H9 (cell line): ENCODE measurements around the gene COP1. TPM values are rescaled to one million over a fixed set of nuclear protein-coding genes. Genes with fewer than 3 reads are reported as not detected.

Experiments used
- DNase-seq: peaks from one replicate; pipeline ENCODE4 v3.0.0-alpha.2; 2017
- H2AFZ ChIP-seq: one replicate; pipeline ENCODE4 v1.6.1; 2013; ENCODE audit warnings: mild to moderate bottlenecking, low read length, control low read depth, moderate library complexity
- H2AK5ac ChIP-seq: 2 replicates; pipeline ENCODE4 v1.6.1; 2013; ENCODE audit warnings: low read length, control low read depth, mixed read lengths; ENCODE audit not compliant: insufficient read length
- H2BK120ac ChIP-seq: one replicate; pipeline ENCODE4 v1.6.1; 2013; ENCODE audit warnings: low read depth, mild to moderate bottlenecking, low read length, control low read depth, inconsistent platforms; ENCODE audit not compliant: poor library complexity, severe bottlenecking
- H2BK12ac ChIP-seq: 2 replicates; pipeline ENCODE4 v1.6.1; 2013; ENCODE audit warnings: low read length, control low read depth, mixed read lengths, low read depth; ENCODE audit not compliant: insufficient read length
- H2BK15ac ChIP-seq: 2 replicates; pipeline ENCODE4 v1.6.1; 2013; ENCODE audit warnings: low read depth, low read length, control low read depth
- H2BK20ac ChIP-seq: one replicate; pipeline ENCODE4 v1.6.1; 2013; ENCODE audit warnings: low read depth, mild to moderate bottlenecking, low read length, control low read depth, inconsistent platforms; ENCODE audit not compliant: poor library complexity, severe bottlenecking
- H2BK5ac ChIP-seq: 2 replicates; pipeline ENCODE4 v1.6.1; 2013; ENCODE audit warnings: low read length, control low read depth, mixed read lengths; ENCODE audit not compliant: insufficient read length
- H3K14ac ChIP-seq: 2 replicates; pipeline ENCODE4 v1.6.1; 2013; ENCODE audit warnings: low read length, control low read depth; ENCODE audit not compliant: insufficient read depth
- H3K18ac ChIP-seq: 2 replicates; pipeline ENCODE4 v1.6.1; 2013; ENCODE audit warnings: low read depth, mild to moderate bottlenecking, mixed read lengths, low read length, control low read depth; ENCODE audit not compliant: insufficient read length
- H3K23ac ChIP-seq: 2 replicates; pipeline ENCODE4 v1.6.1; 2013; ENCODE audit warnings: low read length, control low read depth, mixed read lengths, low read depth; ENCODE audit not compliant: insufficient read length
- H3K23me2 ChIP-seq: 2 replicates; pipeline ENCODE4 v1.6.1; 2013; ENCODE audit warnings: low read depth, mild to moderate bottlenecking, mixed read lengths, low read length, control low read depth; ENCODE audit not compliant: insufficient read length, poor library complexity, severe bottlenecking
- H3K27ac ChIP-seq: 2 replicates; pipeline ENCODE4 v1.5.1; 2013; ENCODE audit warnings: low read length, control low read depth, mixed read lengths, low read depth; ENCODE audit not compliant: insufficient read length
- H3K27me3 ChIP-seq: 2 replicates; pipeline ENCODE4 v1.6.1; 2013; ENCODE audit warnings: low read length, control low read depth, inconsistent platforms; ENCODE audit not compliant: insufficient read depth
- H3K4ac ChIP-seq: 2 replicates; pipeline ENCODE4 v1.6.1; 2013; ENCODE audit warnings: low read depth, mild to moderate bottlenecking, control low read depth, inconsistent platforms, low read length, moderate library complexity
- H3K4me1 ChIP-seq: 2 replicates; pipeline ENCODE4 v1.6.1; 2013; ENCODE audit warnings: low read length, control low read depth, inconsistent platforms; ENCODE audit not compliant: insufficient read depth
- H3K4me2 ChIP-seq: 2 replicates; pipeline ENCODE4 v1.6.1; 2013; ENCODE audit warnings: low read length, control low read depth, mixed read lengths; ENCODE audit not compliant: insufficient read length, insufficient read depth
- H3K56ac ChIP-seq: 2 replicates; pipeline ENCODE4 v1.6.1; 2013; ENCODE audit warnings: low read depth, mild to moderate bottlenecking, mixed read lengths, low read length, control low read depth; ENCODE audit not compliant: insufficient read length
- H3K79me1 ChIP-seq: 2 replicates; pipeline ENCODE4 v1.6.1; 2013; ENCODE audit warnings: low read depth, mild to moderate bottlenecking, moderate library complexity, low read length, control low read depth, inconsistent platforms; ENCODE audit not compliant: insufficient read depth, poor library complexity, severe bottlenecking
- H3K79me2 ChIP-seq: 2 replicates; pipeline ENCODE4 v1.6.1; 2013; ENCODE audit warnings: low read length, control low read depth, inconsistent platforms; ENCODE audit not compliant: insufficient read depth
- H3K9ac ChIP-seq: 2 replicates; pipeline ENCODE4 v1.6.1; 2013; ENCODE audit warnings: low read length, control low read depth, mixed read lengths; ENCODE audit not compliant: insufficient read length; ENCODE audit errors: extremely low read depth
- H3K9me3 ChIP-seq: one replicate; pipeline ENCODE4 v1.6.1; 2013; ENCODE audit warnings: low read depth, low read length, inconsistent platforms; ENCODE audit not compliant: control insufficient read depth
- H3T11ph ChIP-seq: one replicate; pipeline ENCODE4 v1.6.1; 2013; ENCODE audit warnings: mild to moderate bottlenecking, low read length, control low read depth, inconsistent platforms
- H4K20me1 ChIP-seq: one replicate; pipeline ENCODE4 v1.6.1; 2013; ENCODE audit not compliant: control insufficient read depth, insufficient read length, insufficient read depth
- H4K5ac ChIP-seq: 2 replicates; pipeline ENCODE4 v1.6.1; 2013; ENCODE audit warnings: low read depth, mild to moderate bottlenecking, mixed read lengths, low read length, control low read depth; ENCODE audit not compliant: insufficient read length
- H4K8ac ChIP-seq: replicated peaks from 2 replicates; pipeline ENCODE4 v1.6.1; 2013; ENCODE audit warnings: low read length, control low read depth, mixed read lengths, low read depth; ENCODE audit not compliant: insufficient read length
- H4K91ac ChIP-seq: 2 replicates; pipeline ENCODE4 v1.6.1; 2013; ENCODE audit warnings: low read depth, mild to moderate bottlenecking, moderate library complexity, mixed read lengths, low read length, control low read depth; ENCODE audit not compliant: insufficient read length
- H3K27ac Mint-ChIP-seq, 3 experiments: 2 replicates in 2 of 3; 3 replicates in 1 of 3; pipeline ENCODE4 v1.8.0; 2020 to 2021; ENCODE audit warnings: mixed read lengths in 3 of 3, mild to moderate bottlenecking in 1 of 3, moderate library complexity in 1 of 3
- H3K27me3 Mint-ChIP-seq: 2 replicates; pipeline ENCODE4 v1.8.0; 2021; ENCODE audit warnings: low read depth, mild to moderate bottlenecking, moderate library complexity, mixed read lengths
- H3K36me3 Mint-ChIP-seq, 3 experiments: 2 replicates in 2 of 3; 3 replicates in 1 of 3; pipeline ENCODE4 v1.8.0; 2020 to 2021; ENCODE audit warnings: low read depth in 3 of 3, mixed read lengths in 3 of 3; ENCODE audit not compliant: insufficient read depth in 1 of 3
- H3K4me1 Mint-ChIP-seq, 2 experiments: 2 replicates each; pipeline ENCODE4 v1.8.0; 2020; ENCODE audit warnings: mixed read lengths in 2 of 2
- H3K4me3 Mint-ChIP-seq, 2 experiments: 2 replicates in 1 of 2; 3 replicates in 1 of 2; pipeline ENCODE4 v1.8.0; 2020 to 2021; ENCODE audit warnings: mild to moderate bottlenecking in 2 of 2, mixed read lengths in 2 of 2, moderate library complexity in 1 of 2
- H3K9me3 Mint-ChIP-seq, 2 experiments: 2 replicates in 1 of 2; 3 replicates in 1 of 2; pipeline ENCODE4 v1.8.0; 2020; ENCODE audit warnings: mild to moderate bottlenecking in 2 of 2, mixed read lengths in 2 of 2, moderate library complexity in 1 of 2
- total RNA-seq: library from RNA; stranded (reverse); gene quantifications from 2 replicates; pipeline ENCODE4 v1.2.1, GENCODE V29; 2021
- TF ChIP-seq, protein P1 (sequence below): fragments of 200-600 bp; sonication (generic); conservative IDR thresholded peaks from 3 replicates; pipeline ENCODE4 v1.8.0; 2021; ENCODE audit warnings: antibody characterized with exemption, mild to moderate bottlenecking

COP1 gene
- total RNA-seq, 1 experiment from 2014 or later: 41.3 TPM

DNA sequence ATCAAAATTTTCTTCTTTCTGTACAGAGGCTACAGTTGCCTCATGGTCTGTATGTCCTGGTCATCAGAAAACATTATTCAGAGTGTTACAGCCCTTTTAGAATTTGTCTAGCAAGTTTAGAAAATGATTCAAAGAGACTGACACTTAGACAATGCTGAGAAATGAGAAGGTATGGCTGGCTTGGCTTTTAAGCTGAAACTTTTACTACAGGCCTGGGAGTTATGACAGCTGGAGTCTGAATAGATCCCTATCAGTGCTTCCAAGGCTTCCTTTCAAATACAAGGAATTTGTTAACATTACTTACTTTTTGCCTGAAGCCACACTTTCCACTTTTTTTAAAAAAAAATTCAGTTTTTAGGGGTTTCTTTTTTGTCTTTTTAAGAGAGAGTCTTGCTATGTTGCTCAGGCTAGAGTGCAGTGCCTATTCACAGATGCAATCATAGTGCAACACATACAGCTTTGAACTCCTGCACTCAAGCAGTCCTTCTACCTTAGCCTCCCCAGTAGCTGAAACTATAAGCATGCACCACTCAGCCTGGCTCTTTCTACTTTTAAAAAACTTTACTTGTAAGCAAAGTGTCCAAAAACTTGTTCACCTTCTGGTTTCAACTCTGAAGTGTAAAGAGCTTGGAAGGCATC is 10.5 kb upstream of the COP1 start:
- H3K23me2 ChIP-seq: no peaks in the 10 kb centered on the region
- Mint-ChIP-seq H3K36me3 (no peaks in the 10 kb centered on the region), H3K9me3 (no peaks in the 10 kb centered on the region), H3K27ac (no peak overlapping the region), H3K27me3 (no peaks in the 10 kb centered on the region; the same call in 1 of the 2 replicates), H3K4me1 (no peaks in the 10 kb centered on the region), H3K4me3 (no peak overlapping the region)
- no peaks in the 10 kb centered on the region for H4K20me1 ChIP-seq
- no peaks in the 10 kb centered on the region for H3K27me3 ChIP-seq
- H2AK5ac ChIP-seq: no peak overlapping the region
- H2BK120ac ChIP-seq: no peak overlapping the region
- no peak overlapping the region for H2BK15ac ChIP-seq
- H2BK12ac ChIP-seq: no peak overlapping the region
- H3K79me2 ChIP-seq: no peaks in the 10 kb centered on the region
- H2BK5ac ChIP-seq: no peak overlapping the region
- H4K5ac ChIP-seq: no peak overlapping the region
- no peaks in the 10 kb centered on the region for H3K79me1 ChIP-seq
- H3K18ac ChIP-seq: no peak overlapping the region
- H3K4ac ChIP-seq: no peak overlapping the region
- no peak overlapping the region for H3K4me2 ChIP-seq
- TF ChIP-seq, protein P1, sequence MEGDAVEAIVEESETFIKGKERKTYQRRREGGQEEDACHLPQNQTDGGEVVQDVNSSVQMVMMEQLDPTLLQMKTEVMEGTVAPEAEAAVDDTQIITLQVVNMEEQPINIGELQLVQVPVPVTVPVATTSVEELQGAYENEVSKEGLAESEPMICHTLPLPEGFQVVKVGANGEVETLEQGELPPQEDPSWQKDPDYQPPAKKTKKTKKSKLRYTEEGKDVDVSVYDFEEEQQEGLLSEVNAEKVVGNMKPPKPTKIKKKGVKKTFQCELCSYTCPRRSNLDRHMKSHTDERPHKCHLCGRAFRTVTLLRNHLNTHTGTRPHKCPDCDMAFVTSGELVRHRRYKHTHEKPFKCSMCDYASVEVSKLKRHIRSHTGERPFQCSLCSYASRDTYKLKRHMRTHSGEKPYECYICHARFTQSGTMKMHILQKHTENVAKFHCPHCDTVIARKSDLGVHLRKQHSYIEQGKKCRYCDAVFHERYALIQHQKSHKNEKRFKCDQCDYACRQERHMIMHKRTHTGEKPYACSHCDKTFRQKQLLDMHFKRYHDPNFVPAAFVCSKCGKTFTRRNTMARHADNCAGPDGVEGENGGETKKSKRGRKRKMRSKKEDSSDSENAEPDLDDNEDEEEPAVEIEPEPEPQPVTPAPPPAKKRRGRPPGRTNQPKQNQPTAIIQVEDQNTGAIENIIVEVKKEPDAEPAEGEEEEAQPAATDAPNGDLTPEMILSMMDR: no peak
- no peak overlapping the region for H3K56ac ChIP-seq
- H3K4me1 ChIP-seq: no peaks in the 10 kb centered on the region
- H2AFZ ChIP-seq: no peak overlapping the region
- H3T11ph ChIP-seq: no peak overlapping the region
- H4K8ac ChIP-seq: no peak overlapping the region
- no peak overlapping the region for H3K9ac ChIP-seq
- H3K27ac ChIP-seq: no peak overlapping the region
- H2BK20ac ChIP-seq: no peak overlapping the region
- no peak overlapping the region for H3K23ac ChIP-seq
- H3K9me3 ChIP-seq: no peaks in the 10 kb centered on the region
- no peak overlapping the region for H3K14ac ChIP-seq
- no peak overlapping the region for H4K91ac ChIP-seq
- DNase-seq: no peak
